Neutrophil (primary cell): ENCODE results near the gene EYS.

Experiments used
- H3K27ac ChIP-seq: fragments of 200-600 bp; sonication (generic); 2 replicates; pipeline ENCODE4 v1.5.1; 2016; ENCODE audit warnings: mild to moderate bottlenecking, moderate library complexity
- H3K27me3 ChIP-seq: fragments of 200-600 bp; sonication (generic); 2 replicates; pipeline ENCODE4 v1.6.0; 2016; ENCODE audit warnings: mild to moderate bottlenecking
- H3K36me3 ChIP-seq: fragments of 200-600 bp; sonication (generic); 2 replicates; pipeline ENCODE4 v1.5.1; 2017
- H3K4me1 ChIP-seq, 2 experiments: fragments of 200-600 bp in 1 of 2; sonication (generic) in 1 of 2; 1 replicate in 1 of 2; 2 replicates in 1 of 2; pipeline versions ENCODE4 v1.5.1 to v1.6.1; 2013 to 2016; ENCODE audit warnings: low read depth in 1 of 2, low read length in 1 of 2, mild to moderate bottlenecking in 1 of 2, moderate library complexity in 1 of 2; ENCODE audit not compliant: control insufficient read depth in 1 of 2, insufficient read depth in 1 of 2
- H3K4me3 ChIP-seq, 2 experiments: fragments of 200-600 bp in 1 of 2; sonication (generic) in 1 of 2; 1 replicate in 1 of 2; 2 replicates in 1 of 2; pipeline ENCODE4 v1.5.1; 2013 to 2016; ENCODE audit warnings: low read depth in 1 of 2, low read length in 1 of 2, mild to moderate bottlenecking in 1 of 2, moderate library complexity in 1 of 2
- H3K9me3 ChIP-seq: fragments of 200-600 bp; sonication (generic); 2 replicates; pipeline ENCODE4 v1.5.1; 2016
- TF ChIP-seq, protein P1 (sequence below): fragments of 200-600 bp; sonication (generic); IDR thresholded peaks from 2 replicates; pipeline ENCODE4 v1.5.1; 2016; ENCODE audit warnings: antibody characterized with exemption

Gene EYS

DNA sequence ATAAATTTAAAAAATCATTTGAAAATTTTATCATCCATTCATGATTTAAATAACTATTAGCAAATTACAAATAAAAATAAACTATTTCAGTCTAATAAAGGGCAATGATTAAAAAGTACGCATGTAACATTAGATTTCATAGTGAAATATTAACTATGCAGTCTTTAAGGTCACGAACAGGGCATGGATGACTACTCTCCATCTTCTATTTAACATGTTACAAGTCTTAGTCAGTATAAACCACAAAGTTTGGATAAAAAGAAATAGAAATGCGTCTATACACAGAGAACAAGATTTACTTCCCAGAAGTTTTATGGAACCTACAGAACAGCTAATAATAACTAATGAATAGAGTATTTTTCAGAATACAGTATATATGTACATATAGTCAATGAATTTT, 1016.0 kb downstream of the EYS start:
- H3K27ac ChIP-seq = no peak overlapping the region
- H3K9me3 ChIP-seq = no peaks in the 10 kb centered on the region
- H3K4me1 ChIP-seq = no peaks in the 10 kb centered on the region
- no peaks in the 10 kb centered on the region for H3K27me3 ChIP-seq
- no peak overlapping the region for H3K4me3 ChIP-seq
- no peaks in the 10 kb centered on the region for H3K36me3 ChIP-seq
- TF ChIP-seq, protein P1, sequence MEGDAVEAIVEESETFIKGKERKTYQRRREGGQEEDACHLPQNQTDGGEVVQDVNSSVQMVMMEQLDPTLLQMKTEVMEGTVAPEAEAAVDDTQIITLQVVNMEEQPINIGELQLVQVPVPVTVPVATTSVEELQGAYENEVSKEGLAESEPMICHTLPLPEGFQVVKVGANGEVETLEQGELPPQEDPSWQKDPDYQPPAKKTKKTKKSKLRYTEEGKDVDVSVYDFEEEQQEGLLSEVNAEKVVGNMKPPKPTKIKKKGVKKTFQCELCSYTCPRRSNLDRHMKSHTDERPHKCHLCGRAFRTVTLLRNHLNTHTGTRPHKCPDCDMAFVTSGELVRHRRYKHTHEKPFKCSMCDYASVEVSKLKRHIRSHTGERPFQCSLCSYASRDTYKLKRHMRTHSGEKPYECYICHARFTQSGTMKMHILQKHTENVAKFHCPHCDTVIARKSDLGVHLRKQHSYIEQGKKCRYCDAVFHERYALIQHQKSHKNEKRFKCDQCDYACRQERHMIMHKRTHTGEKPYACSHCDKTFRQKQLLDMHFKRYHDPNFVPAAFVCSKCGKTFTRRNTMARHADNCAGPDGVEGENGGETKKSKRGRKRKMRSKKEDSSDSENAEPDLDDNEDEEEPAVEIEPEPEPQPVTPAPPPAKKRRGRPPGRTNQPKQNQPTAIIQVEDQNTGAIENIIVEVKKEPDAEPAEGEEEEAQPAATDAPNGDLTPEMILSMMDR = no peak

DNA sequence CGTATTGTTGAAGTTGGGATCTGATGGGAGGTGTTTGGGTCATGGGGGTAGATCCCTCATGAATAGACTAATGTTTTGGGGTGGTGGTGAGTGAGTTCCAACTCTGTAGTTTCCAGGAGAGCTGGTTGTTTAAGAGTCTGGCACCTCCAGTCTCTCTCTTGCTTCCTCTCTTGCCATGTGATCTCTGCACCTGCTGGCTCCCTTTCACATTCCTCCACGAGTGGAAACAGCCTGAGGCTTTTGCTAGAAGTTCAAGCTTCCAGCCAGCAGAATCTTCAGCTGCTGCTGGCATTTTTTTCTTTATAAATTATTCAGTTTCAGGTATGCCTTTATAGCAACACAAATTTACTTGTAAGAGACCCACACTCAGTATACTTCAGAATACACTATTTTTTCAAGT, 1021.6 kb downstream of the EYS start:
- H3K4me1 ChIP-seq = no peaks in the 10 kb centered on the region
- H3K4me3 ChIP-seq = no peak overlapping the region
- H3K27ac ChIP-seq = no peak overlapping the region
- no peaks in the 10 kb centered on the region for H3K36me3 ChIP-seq
- no peaks in the 10 kb centered on the region for H3K9me3 ChIP-seq
- TF ChIP-seq, protein P1 = no peak
- H3K27me3 ChIP-seq = no peaks in the 10 kb centered on the region

DNA sequence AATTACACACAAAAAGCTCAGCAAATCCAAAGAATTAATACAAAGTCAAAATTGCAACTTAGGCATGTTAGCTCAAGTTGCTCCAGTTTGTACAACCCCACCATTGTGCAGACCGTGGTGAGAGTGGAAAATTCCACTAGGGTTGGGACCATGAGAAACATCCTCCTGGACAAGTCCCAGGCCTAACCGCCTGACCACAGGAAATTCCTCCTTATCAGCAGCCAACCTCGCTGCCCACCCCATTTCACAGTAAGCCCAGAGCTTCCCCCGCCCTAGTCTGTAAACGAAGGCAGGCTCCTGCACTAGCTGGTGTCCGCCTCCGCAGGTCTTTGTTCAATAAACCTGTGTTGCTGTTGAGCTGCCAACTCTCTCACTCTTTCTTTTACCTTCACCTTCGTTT, 1023.3 kb downstream of the EYS start:
- Histone ChIP-seq H3K4me3 (no peak overlapping the region), H3K27ac (no peak overlapping the region), H3K9me3 (no peaks in the 10 kb centered on the region), H3K4me1 (no peaks in the 10 kb centered on the region), H3K36me3 (no peaks in the 10 kb centered on the region), H3K27me3 (no peaks in the 10 kb centered on the region)
- TF ChIP-seq, protein P1 = no peak

DNA sequence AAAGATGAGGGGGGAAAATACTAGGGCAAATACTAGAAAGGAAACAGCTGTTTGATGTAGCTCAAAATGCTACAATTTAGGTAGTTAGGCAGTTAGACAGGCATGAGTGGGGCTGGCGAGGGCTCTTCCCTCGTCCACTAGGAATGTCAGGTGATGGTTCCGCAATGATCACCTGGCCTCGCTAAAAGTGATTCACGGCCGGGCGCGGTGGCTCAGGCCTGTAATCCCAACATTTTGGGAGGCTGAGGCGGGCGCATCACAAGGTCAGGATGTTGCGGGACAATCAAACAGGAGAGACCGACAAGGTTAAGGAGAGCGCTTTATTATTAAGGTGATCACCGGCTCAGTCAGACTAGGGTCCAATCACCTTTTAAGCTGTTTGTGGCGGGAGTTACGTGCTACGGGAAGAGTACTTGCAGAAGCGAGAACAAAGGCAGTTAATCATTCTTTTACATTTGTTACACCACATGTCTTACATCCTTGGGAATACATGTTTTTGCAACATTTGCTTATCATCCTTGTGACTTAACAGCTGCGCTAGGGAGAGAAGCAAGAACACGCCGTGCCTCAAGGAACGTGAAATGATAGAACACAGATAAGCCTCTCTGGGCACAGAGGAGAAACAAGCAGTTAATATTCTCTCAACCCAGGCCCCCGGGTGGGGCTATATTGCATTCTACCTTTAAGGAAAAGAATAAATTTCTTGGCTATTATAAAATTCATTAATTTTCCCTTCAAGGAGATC, 1025.4 kb downstream of the EYS start:
- no peaks in the 10 kb centered on the region for H3K4me1 ChIP-seq
- no peaks in the 10 kb centered on the region for H3K36me3 ChIP-seq
- H3K9me3 ChIP-seq = no peaks in the 10 kb centered on the region
- H3K27me3 ChIP-seq = no peaks in the 10 kb centered on the region
- H3K4me3 ChIP-seq = no peak overlapping the region
- H3K27ac ChIP-seq = no peak overlapping the region
- TF ChIP-seq, protein P1 = no peak

DNA sequence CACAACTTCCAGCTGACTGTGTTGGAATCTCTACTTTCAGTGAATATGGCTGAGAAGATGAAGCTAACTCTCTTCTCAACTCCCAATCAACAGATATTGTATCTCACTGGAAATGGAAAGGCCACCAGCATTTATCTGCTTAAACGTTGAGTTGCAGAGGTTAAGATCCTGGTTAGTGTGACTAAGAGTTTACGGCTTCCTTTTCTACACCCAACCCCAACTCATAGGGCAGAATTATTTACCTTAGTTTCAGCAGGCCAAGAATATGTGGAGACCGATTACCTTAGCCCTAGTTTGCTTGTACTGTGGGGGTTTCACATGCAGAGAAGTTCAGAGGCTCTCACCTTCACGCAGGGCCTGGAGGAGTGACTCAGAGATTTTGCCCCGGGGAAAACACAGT, 1026.6 kb downstream of the EYS start:
- H3K4me1 ChIP-seq = no peaks in the 10 kb centered on the region
- H3K9me3 ChIP-seq = no peaks in the 10 kb centered on the region
- H3K27me3 ChIP-seq = no peaks in the 10 kb centered on the region
- H3K27ac ChIP-seq = no peak overlapping the region
- no peaks in the 10 kb centered on the region for H3K36me3 ChIP-seq
- TF ChIP-seq, protein P1 = no peak
- H3K4me3 ChIP-seq = no peak overlapping the region
